HG03097 (cell line): Measurements from ENCODE around the gene PHF24.

Experiments used
- ATAC-seq: cut with Tn5 transposase; IDR thresholded peaks from one replicate; pipeline ENCODE4 v1.9.1; 2021; ENCODE audit not compliant: unreplicated experiment, low FRiP score

Gene PHF24

DNA sequence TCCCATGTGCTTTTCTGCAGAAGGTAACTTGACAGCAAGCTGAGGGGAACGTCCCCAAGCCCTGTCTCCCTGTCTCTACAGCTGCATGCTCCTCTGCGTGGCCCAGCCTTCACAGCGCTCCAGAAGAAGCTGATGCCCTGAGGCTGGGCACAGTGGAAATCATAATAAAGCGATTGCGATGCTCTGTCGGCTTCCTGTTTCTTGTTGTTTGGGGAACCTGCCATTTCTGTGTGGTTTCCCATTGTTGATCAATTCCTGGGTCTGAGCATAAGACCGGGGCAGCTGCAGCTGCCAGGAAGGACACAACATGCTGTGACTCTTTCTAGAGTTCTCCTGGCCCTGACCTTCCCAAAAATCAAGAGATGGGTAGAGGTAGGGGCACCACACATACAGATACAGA is 24.3 kb downstream of the PHF24 start:
- no peak for ATAC-seq

- ATAC-seq, result peak; percentile 44
These were observed 25.1 kb downstream of the PHF24 start for GRCh38 chr9:34983209-34983608.

- ATAC-seq, result no peak
These were observed 26.0 kb downstream of the PHF24 start for GRCh38 chr9:34984049-34984448.

DNA sequence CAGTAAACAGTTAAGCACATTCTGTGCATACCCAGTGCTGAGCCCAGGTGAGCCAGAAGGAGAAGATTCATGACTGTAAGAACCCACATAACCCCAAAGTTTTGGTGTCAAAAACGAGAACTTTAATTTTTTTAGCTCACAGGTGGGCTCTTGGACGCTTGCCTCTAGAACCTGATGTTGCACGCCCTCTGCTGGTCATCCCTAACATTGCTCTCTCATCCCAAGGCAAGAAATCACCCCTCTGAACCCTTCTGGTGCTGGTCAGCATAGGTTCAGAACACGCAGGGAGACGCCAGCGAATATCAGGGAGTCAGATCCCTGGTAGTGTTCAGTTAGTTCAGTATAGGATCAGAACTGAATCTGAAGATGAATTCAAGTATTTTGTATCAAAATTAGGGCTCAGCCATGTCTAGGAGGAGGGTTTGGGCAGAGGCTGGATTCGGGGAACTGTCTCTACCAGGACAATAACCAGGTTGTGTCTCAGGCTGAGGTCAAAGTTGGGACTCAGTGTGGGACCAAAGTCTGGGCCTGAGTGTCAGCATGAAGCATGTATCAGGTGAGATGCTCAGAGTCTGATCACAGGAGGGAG is 27.3 kb downstream of the PHF24 start:
- ATAC-seq, result no peak

GRCh38 chr9:34986540-34987047 is 28.5 kb downstream of the PHF24 start:
- ATAC-seq, result no peak

GRCh38 chr9:34987160-34987901 is 29.2 kb downstream of the PHF24 start:
- ATAC-seq, result no peak

GRCh38 chr9:34988218-34989002 is 30.3 kb downstream of the PHF24 start:
- no peak for ATAC-seq

DNA sequence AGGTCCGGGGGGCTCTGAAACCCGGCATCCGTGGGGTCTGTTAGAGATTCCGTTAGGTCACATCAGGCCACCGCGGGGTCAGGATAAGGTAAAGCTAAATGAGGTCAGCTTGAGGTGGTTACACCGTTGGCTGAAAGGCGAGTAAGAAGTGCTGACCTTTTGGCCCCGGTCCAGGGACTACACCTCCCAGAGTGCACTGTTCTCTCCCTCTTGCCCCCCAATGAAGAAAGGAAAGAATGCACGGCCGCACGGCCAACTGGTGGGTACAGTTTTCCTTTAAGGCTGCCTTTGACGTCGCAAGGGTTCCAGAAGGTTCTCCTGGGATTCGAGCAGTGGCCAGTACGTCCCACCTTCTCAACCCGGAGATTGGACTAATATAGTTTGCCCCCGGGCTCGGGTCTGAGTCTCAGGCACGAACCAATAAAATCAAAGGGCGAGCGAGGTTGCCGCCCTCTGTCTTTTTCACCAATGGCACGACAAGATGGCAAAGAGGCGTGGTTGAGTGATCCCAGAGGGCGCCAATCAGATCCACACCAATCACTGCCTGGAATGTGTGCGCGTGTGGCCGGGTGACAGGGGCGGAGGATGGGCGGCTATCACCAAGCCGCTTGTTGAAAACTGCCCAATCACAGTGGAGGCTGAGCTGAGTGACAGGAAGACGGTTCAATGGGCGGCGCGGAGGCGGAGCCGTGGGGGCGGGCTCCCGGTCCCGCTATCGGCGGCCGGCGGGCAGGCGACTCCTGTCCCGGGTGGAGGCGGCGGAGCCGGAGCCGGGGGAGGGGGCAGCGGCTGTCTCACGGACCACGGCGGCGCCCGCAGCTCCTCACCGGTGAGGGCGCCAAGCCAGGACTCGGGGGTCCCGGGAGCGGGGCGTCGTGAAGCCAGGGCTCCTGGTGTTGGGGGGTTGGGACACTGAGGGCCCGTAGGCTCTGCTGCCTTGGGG is 31.2 kb downstream of the PHF24 start, which contains the start of gene DNAJB5:
DNAJB5 (plus strand) TSS at position 743 of the 943 bp plus-strand sequence. CDS start 886 bp downstream, outside the sequence.
- ATAC-seq, result peak; percentile 89

DNA sequence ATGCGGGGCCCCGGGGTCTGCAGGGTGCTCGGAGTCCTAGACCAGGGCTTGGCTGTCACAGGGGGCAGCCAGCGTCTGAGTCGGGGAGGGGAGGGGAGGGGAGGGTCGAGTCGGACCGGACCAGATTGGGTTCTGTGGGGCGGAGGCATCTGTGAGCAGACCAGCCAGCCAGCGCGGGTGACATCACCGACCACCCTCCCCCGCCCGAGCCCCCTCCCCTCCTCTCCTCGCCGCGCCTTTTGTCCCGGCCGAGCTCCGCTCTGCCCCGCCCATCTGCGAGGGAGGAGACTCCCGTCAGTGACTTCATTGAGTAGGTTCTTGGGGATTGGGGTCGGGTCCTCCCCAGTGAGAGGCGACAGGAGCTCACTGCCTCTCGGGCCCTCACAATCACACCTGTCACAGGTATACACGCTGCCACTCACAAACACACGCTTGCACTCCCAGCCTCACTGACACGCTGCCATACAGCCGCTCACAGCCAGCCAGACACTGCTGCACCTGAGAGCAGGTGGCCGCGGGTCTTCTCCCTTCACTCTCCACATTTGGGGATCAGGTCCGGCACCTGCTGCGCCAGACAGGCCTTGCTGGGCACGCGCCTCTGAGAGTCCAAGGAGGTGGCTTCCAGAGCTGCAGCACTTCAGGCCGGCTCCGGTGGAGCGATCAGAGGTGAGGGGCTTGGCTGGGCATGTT is 32.0 kb downstream of the PHF24 start:
- ATAC-seq, result no peak

DNA sequence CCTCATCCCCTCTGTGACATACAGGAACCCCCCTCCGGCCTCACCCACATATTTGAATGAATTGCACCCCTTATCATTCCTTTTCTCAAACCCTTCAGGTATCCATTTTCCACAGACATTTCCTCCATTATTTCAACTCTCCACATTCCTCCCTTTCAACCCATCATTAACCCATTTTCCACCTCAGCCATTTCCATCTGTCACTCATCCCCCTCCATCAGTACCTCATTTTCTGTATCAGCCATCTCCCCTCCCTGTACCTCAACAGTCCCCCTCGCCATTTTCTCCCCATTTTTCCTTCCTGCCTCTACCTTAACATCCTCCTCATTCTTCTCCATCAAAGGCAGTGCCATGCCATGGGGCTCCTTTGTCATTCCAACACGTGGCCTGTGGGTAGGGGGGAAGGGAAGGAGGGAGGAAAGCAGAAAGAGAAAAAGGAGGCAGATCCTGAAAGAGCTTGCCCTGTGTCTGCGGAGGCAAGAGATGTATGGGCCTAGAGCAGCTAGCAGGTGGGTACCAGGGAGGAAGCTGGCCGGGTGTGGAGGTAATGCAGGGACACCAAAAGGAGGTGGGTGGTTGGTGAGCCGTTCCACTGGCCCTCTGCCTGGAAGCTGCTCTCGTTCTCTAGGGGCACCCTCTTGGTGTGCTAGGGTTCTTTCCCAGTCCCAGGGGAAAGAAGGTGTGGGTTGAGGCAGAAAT is 33.0 kb downstream of the PHF24 start:
- ATAC-seq, result no peak

DNA sequence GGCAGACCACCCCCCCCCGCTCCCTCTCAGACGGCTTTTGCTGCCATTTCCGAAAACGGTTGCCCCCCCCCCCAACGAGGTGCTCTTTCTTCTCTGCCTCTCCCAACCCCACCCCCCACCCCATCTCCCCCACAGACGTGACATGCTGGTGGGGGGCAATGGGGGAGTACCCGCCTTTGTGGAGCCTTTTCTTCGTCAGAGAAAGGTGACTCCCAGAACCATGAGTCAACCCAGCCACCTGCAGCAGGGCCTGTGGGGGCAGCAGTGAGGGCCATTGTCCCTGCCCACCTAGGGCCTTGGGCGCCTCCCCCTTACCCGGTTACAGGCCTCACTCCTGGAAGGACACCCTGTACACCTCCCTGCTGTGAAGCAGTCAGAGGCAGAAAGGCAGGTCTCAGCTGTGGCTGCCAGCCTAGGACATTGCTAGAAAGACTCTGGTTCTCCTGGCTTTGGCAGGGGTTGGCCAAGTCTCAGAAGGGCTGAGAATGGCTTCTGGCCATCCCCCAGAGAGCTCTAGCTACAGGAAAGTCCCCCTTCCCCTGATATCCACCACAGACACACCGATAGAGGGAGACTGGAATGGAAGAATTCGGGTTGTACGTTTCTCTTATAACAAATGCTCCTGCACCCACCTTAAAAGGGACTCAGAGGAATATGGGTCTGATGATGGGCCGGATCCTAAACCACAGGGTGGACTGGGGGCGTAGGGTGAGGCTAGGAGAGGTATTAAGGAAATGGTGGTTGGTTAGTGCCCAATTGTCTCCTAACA is 33.7 kb downstream of the PHF24 start:
- ATAC-seq, result no peak

- ATAC-seq, result no peak
These were observed 34.4 kb downstream of the PHF24 start for GRCh38 chr9:34992376-34992951.

- ATAC-seq, result no peak
These were observed 35.6 kb downstream of the PHF24 start for GRCh38 chr9:34993502-34994259.

DNA sequence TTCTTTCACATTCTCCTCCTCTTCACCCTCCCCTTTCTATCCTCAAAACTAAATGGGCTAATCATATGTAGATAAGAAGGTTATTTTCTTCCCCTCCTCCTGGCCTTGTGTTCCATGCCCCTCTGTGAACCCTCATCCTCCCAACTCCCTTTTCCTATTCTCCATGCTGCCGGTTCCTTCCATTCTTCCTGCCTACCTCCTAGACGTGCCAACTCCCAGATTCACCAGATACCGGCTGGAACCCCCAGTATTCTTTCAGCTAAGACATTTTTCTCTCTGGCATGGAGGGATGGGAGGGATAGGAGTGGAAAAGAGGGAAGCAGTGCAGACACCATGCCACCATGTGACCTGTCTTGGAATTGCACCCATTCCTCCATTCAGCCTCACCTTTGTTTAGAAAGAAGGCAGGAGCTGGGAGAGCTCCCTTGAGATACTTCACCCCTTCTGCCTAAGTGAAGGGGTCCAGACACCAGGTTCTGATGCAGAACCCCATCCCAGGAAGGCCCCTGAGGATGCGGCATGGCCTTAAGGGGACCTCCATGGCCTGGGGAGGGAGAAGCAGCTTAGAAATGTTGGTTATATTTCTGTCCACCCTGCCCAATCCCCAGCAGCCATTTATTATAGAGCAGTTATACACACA is 36.3 kb downstream of the PHF24 start:
- ATAC-seq, result no peak

GRCh38 chr9:34994900-34995669 is 37.0 kb downstream of the PHF24 start:
- ATAC-seq, result no peak

GRCh38 chr9:34995670-34996060 is 37.6 kb downstream of the PHF24 start:
- ATAC-seq, result no peak
